ENCODE data around the gene LRG1.

- no peak for TF ChIP-seq ESRRA (CRISPR knock-in tag; IDR thresholded peaks at IDR 0.05; ENCODE audit: borderline replicate concordance)
- TF ChIP-seq, protein P1, sequence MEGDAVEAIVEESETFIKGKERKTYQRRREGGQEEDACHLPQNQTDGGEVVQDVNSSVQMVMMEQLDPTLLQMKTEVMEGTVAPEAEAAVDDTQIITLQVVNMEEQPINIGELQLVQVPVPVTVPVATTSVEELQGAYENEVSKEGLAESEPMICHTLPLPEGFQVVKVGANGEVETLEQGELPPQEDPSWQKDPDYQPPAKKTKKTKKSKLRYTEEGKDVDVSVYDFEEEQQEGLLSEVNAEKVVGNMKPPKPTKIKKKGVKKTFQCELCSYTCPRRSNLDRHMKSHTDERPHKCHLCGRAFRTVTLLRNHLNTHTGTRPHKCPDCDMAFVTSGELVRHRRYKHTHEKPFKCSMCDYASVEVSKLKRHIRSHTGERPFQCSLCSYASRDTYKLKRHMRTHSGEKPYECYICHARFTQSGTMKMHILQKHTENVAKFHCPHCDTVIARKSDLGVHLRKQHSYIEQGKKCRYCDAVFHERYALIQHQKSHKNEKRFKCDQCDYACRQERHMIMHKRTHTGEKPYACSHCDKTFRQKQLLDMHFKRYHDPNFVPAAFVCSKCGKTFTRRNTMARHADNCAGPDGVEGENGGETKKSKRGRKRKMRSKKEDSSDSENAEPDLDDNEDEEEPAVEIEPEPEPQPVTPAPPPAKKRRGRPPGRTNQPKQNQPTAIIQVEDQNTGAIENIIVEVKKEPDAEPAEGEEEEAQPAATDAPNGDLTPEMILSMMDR (IDR thresholded peaks at IDR 0.05): no peak
These were observed 41.3 kb upstream of the LRG1 start for GRCh38 chr19:4580961-4581665.

Data from WTC11 (cell line).